GM21360 (cell line): ENCODE measurements around the gene FOXP2.
"Not testable (repeated sequence)": the region's sequence is repeated elsewhere in the genome, so short reads cannot be mapped to it uniquely, and the experiment has no call there.

Experiments
- ATAC-seq: cut with Tn5 transposase; IDR thresholded peaks from one replicate; pipeline ENCODE4 v1.9.1; 2021; ENCODE audit warnings: mild to moderate bottlenecking, moderate library complexity; ENCODE audit not compliant: unreplicated experiment

Gene FOXP2

DNA sequence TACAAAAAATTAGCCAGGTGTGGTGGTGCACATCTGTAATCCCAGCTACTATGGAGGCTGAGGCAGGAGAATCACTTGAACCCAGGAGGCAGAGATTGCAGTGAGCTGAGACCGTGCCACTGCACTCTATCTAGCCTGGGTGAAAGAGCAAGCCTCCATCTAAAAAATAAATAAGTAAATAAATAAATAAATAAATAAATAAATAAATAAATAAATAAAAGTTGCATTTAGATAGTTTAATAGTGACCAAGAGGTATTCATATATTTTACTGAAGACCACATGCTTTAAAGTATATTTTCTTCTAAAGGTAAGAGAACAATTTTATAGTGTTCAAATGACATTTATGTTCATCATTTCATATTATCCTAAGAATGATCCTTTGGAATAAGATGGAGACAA is 82.9 kb downstream of the FOXP2 start:
- not testable (repeated sequence) for ATAC-seq

GRCh38 chr7:114502454-114503254 is 88.0 kb downstream of the FOXP2 start:
- no peak for ATAC-seq

GRCh38 chr7:114504586-114504985 is 90.0 kb downstream of the FOXP2 start:
- ATAC-seq, result no peak

GRCh38 chr7:114507381-114507780 is 92.8 kb downstream of the FOXP2 start:
- no peak for ATAC-seq

DNA sequence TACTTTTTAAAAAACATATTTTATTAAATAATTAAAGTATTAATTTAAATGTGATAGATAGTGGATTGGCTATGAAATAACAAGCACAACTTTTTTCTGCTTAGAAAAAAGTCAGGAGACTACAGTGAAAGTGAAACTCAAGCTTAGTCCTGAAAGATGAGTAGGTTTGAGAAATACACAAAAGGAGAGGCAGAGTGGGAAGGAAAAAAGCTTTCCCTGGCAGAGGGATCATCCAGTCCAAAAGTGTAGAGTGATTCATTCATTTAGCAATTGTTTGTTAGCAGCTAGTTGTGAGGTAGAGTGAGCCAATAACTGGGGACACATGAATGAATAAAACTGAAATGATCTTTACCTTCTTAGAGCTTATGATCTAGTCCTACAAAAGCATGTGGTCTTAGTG is 93.5 kb downstream of the FOXP2 start:
- no peak for ATAC-seq

DNA sequence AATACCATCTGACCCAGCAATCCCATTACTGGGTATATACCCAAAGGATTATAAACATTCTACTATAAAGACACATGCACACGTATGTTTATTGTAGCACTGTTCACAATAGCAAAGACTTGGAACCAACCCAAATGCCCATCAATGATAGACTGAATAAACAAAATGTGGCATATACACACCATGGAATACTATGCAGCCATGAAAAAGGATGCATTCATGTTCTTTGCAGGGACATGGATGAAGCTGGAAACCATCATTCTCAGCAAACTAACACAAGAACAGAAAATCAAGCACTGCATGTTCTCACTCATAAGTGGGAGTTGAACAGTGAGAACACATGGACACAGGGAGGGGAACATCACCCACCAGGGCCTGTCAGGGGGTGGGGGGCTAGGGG is 96.2 kb downstream of the FOXP2 start:
- ATAC-seq, result not testable (repeated sequence)

DNA sequence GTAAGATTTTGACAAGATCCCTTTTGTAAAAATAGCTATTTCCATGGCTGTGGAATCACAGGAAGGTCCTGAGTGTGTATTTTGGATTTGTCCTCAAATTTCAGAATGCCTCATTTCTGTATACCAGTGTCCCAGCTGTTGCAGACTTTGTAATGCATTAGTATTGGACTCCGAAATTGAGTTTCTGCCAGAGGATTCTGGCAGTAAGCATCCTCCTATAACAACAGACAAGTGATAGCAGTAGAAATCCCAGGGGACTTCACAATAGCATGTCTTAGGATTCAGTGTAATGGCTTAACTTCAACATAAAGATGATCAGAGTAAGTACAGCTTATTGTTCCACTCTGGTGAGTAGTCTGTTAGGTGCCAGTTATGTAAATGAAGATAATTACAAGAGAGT is 104.6 kb downstream of the FOXP2 start:
- no peak for ATAC-seq

DNA sequence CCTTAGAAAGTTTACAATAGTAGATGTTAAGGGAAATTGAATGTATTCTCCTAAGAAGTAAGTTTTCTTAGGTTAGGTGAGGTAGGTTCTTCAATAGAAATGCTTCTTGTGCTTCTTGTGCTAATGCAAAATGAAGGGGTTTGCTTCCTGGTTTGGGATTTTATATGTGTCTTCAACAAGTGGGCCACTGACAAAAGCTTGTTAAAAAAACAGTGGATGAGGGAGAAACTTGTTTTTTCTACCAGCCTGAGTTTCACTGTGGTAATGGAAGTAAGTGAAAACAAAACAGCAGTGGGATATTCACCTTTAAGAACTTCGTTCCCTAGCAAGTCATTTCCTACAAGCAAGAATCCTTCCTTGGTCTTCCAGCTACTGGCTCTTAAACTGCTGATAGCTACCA is 107.5 kb downstream of the FOXP2 start:
- ATAC-seq, result no peak

- ATAC-seq, result no peak
These were observed 113.0 kb downstream of the FOXP2 start for GRCh38 chr7:114527589-114527988.

DNA sequence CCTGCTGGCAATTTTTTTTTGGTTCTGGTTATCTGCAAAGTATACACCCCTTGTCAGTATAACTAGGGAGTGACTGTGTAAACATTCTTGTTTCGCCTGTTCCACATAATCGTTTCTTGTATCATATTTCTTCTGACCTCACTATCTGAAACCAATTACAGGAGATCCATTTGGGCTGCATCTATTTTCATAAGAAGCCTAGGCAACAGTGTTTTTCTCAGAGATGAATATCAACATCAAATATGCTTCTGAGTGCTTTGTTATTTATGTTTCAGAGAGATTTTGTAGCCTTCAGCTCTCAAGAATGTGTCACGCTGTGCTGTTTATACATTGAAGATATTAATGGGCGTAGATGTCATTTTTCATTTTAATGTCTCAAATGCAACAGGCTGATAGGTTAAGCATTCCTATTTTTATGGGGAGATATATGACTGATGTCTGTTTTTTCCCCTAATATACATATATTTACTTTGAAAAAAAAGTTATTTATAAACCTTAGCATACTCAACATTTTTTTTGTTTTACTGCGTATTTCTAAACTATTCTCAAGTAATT is 115.5 kb downstream of the FOXP2 start:
- ATAC-seq, result no peak

GRCh38 chr7:114531326-114531725 is 116.7 kb downstream of the FOXP2 start:
- ATAC-seq, result no peak

- ATAC-seq, result no peak
These were observed 118.5 kb downstream of the FOXP2 start for GRCh38 chr7:114533131-114533530.

DNA sequence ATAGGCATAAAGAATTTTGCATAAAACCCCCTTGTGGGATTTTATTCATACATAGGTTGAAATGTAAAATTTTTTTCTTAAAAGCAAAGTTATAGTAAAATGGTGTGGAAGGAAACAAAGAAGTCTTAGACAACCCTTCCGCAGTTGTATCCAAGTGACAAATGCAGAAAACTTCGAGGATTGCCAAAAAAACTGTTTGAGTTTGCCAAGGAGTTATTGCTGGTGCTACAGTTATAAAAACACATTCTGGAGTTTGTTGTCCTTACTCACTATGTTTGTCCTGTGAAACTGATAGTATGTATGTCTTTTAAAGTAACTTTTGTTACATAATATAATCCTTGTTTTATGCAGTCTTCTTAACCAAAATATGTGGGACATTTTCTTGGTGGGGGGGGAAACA is 120.3 kb downstream of the FOXP2 start:
- no peak for ATAC-seq

GRCh38 chr7:114539575-114539974 is 125.0 kb downstream of the FOXP2 start:
- ATAC-seq, result no peak

DNA sequence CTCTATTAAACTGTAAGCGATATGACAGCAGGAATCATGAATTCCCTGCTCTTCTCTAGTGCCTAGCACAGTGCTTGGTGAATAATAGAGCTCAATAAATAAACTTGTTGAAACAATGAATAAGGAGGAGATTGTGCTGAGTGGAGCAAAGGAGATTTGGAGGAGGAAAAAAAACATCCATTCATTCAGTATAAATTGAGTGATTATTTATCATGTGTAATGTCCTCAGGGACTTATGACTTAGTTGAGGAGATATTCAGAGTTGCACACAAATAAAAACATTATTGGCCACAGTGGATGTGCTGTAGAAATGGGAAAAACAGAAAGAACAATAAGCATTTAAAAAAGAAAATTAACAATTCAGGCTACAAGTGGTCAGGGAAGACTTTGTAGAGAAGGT is 125.7 kb downstream of the FOXP2 start:
- ATAC-seq, result no peak

GRCh38 chr7:114547346-114547745 is 132.7 kb downstream of the FOXP2 start:
- ATAC-seq, result not testable (repeated sequence)

GRCh38 chr7:114548081-114548980 is 133.7 kb downstream of the FOXP2 start:
- no peak for ATAC-seq

- ATAC-seq, result peak; percentile 68
These were observed 140.3 kb downstream of the FOXP2 start for GRCh38 chr7:114554781-114555537.

GRCh38 chr7:114567416-114567815 is 152.8 kb downstream of the FOXP2 start:
- no peak for ATAC-seq

DNA sequence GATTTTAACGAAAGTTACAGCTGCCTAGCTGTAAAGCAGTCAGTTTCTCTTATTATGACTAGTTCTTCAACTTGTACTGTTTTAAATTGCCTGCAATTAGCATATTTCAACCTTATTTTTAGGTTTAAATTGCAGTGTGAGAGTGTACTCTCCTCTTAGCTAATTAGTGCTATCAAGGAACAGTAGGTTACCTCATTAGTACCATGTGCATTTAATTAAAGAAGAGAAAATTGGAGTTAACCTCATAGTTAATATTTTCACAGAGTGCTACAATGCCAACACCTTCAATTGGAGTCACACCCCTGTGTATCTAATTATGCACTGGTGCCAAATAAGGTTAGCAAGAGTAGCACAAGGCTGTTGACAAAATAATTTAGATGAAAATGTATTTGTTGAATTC is 154.6 kb downstream of the FOXP2 start:
- no peak for ATAC-seq

GRCh38 chr7:114574384-114574783 is 159.8 kb downstream of the FOXP2 start:
- ATAC-seq, result no peak
